SKM-1 treated with dmso at 0.1 percent for 144 hours (cell line): ENCODE results near the gene CLCNKA.
A peak's percentile ranks its signal among the peaks of the same experiment; 100 is the strongest.
"Not testable (repeated sequence)": the region's sequence is repeated elsewhere in the genome, so short reads cannot be mapped to it uniquely, and the experiment has no call there.

Experiments
- DNase-seq: peaks from one replicate; lab custom pipeline; 2025; ENCODE audit not compliant: unreplicated experiment; lab: John Stamatoyannopoulos, UW

CLCNKA gene

DNA sequence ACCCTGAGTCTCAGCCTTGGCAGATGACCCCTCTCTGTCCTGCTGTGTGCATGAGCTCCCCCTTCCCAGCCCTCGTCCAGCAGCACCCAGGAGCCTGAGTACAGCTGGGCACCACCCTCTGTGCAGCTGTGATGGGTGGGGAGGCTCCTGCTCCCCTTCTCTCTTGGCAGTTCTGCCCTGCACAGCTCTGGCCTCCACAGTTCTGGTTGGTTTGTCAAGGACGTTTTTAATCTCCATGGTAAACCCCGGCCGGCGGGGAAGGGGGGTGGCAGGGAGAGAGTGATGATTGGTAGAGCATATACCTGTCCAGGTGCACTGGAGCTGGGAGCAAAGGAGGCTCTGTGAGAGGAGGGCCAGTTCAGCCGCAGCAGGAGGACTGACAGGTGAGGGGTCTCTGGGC lies at the start of gene CLCNKA:
CLCNKA (plus strand) TSS at position 356 of the 400 bp plus-strand sequence. CDS start 584 bp downstream, outside the sequence.
- no peak for DNase-seq

DNA sequence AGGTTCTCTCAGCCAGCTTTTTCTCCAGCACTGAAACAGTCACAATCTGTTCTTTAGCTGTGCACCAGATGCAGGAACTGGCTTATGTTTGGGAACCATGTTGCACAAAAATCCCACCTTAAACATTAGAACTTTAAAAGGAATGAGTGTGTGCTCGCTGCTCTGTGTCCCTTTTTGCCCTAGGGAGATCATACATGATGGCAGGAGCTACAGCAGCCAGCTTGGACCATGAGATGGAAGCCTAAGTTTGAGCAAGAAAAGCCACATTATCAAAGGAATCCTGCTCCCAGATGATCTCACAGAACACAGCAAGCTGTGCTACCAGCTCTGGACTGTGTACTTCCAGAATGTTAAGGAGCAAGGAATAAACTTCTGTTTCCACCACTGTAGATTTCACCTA lies 49.4 kb upstream of the CLCNKA start:
- DNase-seq = no peak

GRCh38 chr1:15973772-15974171 lies 48.1 kb upstream of the CLCNKA start:
- no peak for DNase-seq

- no peak for DNase-seq
Observed at GRCh38 chr1:15974855-15975254, 47.0 kb upstream of the CLCNKA start.

DNA sequence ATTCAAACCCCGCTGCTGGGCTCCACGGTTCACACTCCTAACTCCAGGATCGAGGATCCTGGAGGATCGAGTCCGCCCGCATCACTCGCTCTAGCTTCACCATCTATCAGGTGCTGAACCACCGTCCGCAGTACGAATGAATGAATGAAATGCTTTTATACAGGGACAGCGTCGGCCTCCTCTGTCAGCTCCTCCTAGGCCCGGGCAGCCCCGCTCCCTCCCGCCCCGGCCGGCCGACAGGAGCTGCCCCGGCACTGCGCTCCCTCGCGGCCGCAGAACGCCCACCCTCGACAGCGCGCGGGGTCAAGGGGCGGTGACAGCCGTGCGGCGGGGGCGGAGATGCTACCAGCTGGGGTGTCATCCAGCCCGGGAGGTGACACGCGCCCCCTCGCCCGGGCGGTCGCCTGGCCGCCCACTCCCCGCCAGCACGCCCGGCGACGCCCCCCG lies 46.5 kb upstream of the CLCNKA start:
- peak; percentile 7 for DNase-seq

GRCh38 chr1:15975805-15976680 lies 45.8 kb upstream of the CLCNKA start, which contains the start of gene ZBTB17:
TSS of gene ZBTB17 (minus strand) at chr1:15976101. CDS start at chr1:15948495, 27,606 bp downstream.
- DNase-seq = peak; percentile 90

DNA sequence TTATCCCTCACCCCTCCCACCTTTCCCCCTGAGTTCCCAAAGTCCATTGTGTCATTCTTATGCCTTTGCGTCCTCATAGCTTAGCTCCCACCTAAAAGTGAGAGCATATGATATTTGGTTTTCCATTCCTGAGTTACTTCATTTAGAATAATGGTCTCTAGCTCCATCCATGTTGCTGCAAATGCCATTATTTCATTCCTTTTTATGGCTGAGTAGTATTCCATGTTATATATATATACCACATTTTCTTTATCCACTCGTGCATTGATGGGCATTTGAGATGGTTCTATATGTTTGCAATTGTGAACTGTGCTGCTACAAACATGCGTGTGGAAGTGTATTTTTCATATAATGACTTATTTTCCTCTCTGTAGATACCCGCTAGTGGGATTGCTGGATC lies 43.9 kb upstream of the CLCNKA start:
- not testable (repeated sequence) for DNase-seq

DNA sequence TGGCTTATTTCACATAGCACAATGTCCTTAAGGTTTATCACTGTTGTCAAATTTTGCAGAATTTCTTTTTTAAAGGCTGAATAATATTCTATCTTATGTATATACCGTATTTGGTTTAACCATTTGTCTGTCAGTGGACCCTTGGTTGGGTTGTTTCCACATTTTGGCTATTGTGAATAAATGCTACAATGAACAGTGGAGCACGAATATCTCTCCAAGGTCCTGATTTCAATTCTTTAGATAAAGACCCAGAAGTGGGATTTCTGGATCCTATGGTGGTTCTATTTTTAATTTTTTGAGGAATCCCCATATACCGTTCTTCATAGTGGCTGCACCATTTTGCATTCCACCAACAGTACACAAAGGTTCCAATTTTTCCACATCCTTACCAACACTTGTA lies 40.2 kb upstream of the CLCNKA start:
- DNase-seq = no peak

- no peak for DNase-seq
Observed at GRCh38 chr1:15983275-15983674, 38.6 kb upstream of the CLCNKA start.

- DNase-seq = peak; percentile 13
Observed at GRCh38 chr1:15985611-15986297, 36.1 kb upstream of the CLCNKA start.

DNA sequence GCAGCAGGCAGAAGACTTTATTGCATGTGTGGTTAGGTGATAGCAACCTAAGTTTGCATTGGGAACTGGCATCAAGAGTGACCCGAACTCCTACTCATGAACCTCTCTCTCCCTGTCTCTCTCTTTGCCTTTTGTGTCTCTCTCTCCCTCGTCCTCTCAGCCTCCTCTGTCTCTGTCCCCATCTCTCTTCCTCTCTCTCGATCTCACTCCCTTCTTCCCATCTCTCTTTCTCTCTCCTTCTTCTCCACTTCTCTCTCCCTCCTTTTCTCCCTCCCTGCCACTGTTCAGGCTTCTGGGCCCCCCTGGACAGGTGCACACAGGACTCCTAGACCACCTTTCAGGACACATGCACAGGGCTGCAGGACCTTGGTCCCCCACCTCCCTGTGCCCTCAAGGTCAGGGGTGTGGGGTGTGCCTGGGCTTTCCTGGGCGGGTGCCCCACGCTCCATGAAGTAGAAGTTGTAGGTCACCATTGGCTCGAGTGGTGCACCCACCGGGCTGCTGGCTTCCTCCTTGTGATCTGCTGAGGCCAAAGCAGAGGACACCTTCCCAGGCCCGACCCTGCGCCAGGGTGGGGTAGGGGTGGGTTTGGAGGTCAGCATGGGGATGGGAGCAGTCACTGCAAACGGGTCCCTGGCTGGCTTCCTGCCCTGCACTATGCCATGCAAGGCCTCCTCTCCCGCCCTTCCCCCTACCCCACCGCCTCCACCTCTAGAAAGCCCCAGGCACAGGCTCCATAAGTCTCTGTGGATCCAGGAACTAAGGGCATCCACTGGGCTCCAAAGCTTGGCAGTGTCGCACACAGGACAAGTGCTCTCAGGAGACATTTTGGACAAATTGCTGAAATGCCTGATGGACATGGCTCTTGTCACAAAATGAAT lies 32.7 kb upstream of the CLCNKA start:
- no peak for DNase-seq

- no peak for DNase-seq
Observed at GRCh38 chr1:15989776-15990175, 32.1 kb upstream of the CLCNKA start.

- DNase-seq = no peak
Observed at GRCh38 chr1:15991427-15992186, 30.2 kb upstream of the CLCNKA start.

DNA sequence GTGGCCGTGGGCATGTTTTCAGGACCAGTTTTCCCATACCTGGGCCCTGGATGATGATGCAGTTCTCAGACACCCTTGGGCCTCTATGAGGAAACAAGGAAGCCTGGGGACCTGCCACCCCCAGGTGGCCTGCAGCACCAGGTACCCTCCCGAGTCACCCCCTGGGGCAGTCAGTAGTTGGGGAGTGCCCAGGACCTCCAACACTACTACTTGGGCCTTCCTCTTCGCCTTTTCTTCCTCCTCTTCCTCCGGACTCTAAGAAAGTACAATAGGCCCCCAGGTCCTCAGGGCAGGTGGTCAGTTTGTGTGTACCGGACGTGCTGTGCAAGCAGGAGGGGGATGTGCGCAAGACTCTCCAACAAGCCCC lies 29.7 kb upstream of the CLCNKA start:
- no peak for DNase-seq

GRCh38 chr1:15992582-15993500 lies 29.0 kb upstream of the CLCNKA start:
- no peak for DNase-seq

DNA sequence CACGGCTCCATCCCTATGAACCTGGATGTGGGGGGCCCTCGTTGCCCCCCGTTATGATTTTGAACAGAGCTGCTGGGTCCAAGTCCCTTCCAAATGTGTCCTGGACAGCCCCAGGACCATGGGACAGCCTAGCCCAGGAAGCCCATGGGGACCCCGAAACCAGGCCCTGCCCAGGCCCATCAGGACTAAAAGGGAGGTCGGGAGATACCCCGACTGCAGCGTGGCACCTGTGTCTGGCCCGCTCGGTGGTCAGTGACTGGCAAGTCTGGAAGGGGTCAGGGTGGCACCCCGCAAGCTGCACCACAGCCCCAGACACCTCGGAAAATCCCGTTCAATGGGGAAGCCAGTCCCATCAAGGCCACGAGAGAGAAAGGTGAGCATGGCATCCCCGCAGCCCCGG lies 28.2 kb upstream of the CLCNKA start:
- DNase-seq = no peak

- no peak for DNase-seq
Observed at GRCh38 chr1:15994081-15994480, 27.8 kb upstream of the CLCNKA start.

GRCh38 chr1:15994590-15995351 lies 27.1 kb upstream of the CLCNKA start:
- DNase-seq = peak; percentile 6
